Measurements from ENCODE around the gene KRT33B.
"Not testable (repeated sequence)": the region's sequence is repeated elsewhere in the genome, so short reads cannot be mapped to it uniquely, and the experiment has no call there.

The KRT33B gene

DNA sequence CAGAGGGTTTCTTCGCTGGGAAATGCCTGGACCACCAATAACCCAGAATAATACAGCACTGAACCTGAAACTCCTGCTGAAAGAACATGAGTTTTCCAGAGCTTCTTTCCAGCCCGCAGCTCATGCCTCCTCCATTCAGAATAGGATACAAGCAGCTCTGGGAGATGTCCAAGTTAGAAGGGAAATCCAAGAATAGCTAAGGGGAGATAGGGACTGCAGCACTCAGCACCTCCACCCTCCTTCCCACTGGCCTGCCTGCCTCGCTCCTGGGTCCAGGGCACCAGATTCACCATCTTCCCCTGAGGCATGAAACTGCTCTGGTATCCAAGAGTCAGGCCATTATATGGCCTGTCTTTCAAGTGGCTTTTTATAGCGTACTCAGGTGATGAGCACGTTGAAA is 23.7 kb upstream of the KRT33B start:
- DNase-seq = no peak

DNA sequence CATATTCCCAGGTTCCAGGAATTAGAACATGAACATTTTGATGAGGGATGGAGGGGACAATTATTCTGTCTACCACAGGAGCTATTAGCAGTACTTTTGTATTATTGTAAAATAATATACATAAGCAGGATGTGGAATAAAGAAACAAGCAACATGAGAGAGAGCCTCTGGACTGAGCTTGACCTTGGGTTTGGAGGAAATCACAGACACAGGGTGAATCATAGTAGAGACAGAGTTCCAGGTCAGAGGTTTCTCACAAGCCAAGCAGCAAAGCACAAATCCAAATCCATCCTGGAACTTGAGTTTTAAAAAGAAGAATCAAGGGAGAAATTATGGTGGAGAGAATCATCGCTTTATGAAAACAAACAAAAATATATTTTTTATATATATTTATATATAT is 22.7 kb upstream of the KRT33B start:
- no peak for DNase-seq

DNA sequence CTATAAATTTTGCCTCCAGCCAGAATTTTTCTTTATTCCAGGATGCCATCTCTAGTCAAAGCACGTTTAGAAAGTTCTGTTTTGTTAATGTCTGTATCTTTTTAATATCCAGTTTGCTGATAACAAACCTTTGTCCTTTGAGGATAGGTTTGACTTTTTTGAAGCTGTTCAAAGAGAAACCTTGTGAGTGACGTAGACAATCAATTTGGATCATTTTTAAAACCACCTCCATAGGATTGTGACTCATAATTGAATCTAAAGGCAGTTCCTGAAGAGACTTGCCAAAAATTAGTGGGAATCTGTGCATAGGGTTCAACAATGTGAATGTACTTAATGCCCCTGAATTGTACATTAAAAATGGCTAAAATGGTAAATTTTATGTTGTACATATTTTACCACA is 21.9 kb upstream of the KRT33B start:
- DNase-seq = no peak

DNA sequence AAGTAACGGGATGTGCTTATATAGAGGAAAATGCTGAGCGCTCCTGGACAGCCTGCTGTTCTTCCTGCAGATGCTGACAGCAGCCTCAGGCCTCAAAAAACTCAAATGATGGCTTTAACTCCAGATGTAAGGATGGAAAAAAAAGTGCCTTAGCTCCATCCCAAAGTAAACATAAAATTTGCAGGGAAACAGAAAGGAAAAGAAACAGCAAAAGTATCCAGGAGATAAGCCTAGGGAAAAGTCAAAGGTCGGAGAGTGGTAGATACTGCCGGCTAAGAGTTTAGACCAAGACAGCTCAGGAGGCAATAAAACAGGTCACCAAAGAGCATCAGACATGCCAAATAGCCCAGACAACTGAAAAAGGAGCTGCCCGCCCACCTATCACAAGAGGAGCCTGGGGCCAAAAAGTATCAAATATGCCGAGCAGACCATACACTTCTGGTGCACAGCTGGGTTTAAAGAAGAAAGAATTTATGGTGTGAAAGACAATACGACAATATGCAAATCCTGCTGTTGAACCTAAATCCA is 20.9 kb upstream of the KRT33B start:
- no peak for DNase-seq

DNA sequence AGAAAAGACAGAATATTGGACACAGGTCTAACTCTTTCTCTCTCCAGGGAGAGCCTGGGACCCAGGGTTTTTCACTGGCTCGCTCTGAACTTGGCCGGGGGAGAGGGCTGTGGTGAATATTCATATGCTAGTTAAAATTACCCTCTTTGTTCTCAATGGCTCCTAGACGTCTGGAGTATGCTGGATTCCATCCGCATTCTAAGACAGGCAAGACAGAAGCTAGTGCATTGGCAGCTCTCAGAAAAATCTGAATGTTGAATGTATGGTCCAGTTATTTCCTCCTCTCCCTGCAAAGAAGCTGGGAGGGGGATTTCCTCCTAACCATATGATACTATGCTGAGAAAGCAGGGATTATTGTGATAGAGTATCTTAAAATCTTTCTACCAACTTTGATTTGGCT is 18.1 kb upstream of the KRT33B start:
- DNase-seq = no peak

DNA sequence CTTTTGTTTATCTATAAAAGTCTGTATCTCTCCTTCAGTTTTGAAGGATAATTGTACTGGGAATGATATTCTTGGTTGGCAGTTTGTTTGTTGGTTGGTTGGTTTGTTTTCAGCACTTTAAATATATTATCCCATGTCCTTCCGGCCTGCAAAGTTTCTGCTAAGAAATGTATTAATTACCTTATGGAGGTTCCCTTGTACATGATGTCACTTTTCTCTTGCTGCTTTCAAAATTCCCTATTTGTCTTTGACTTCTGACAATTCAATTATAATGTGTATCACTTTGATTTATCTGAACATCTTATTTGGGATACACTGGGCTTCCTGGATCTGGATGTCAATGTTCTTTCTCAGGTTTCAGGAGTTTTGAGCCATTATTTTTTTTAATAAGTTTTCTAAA is 16.6 kb upstream of the KRT33B start:
- DNase-seq = no peak

DNA sequence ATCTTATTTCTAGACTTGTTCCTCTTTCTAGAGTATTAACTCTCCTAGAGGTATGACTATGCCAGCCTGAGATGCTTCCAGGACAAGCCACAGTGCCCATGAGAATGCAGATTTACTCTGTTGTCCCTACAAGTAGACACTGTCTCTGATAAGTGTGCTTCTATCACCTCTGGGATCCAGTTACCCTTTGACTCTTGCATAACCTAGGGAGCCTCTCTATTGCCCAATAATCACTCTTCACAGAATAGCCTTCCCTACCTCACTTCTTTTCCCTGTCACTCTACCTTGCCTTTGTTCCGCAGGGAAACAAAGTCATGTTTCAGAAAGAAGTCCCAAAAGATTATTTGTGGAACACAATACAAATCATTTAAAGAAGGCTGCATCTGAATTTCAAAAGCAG is 14.1 kb upstream of the KRT33B start:
- DNase-seq = no peak

DNA sequence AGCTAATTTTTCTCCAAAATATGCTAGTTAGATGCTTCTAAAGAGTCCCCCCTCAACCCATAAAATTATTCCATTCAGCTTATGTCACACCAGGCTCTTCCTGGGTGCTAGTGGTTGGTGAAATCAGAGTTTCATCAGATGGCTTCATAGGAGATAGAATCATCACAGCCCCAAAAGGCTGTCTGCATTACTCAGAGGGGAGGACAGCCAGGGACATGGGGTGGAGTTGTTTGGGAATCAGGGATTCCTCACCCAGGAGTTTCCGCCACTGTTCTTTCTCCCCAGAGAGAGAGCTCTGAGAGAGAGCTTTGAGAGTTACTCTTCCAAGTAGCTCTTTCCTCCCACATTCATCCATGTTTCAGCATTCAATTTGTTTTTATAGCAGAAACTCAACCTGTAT is 12.8 kb upstream of the KRT33B start:
- no peak for DNase-seq

DNA sequence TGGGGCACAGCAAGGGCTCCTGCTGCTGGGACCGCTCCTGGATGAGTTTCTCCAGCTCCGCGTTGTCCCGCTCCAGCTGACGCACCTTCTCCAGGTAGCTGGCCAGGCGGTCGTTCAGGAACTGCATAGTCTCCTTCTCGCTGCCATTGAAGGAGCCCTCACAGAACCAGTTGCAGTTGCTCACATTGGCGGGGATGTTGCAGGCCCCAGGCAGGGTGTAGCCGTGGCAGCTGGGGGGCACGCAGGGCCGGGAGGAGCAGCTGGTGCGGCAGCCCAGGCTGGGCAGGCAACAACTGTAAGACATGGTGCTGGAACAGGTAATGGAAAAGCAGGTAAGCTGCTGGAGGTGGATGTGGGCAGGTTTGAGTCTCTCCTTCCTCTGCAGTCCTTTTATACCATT is 12.3 kb upstream of the KRT33B start, which contains the start of gene KRT34:
Gene KRT34 (minus strand): TSS at position 364 of the 400 bp plus-strand sequence. CDS start 60 bp downstream, at position 304.
- not testable (repeated sequence) for DNase-seq

DNA sequence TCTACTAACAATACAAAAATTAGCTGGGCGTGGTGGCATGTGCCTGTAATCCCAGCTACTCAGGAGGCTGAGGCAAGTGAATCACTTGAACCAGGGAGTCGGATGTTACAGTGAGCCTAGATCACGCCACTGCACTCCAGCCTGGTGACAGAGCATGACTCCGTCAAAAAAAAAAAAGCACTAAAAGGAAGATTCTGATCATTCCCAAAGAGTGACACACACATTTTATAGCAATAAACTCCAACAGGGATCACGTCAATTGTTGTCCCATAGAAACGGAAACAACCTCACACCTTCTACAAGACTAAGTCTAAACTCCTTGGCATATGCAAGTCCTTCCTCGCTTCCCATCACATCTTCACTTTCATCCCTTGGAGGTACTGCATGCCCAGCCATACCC is 10.5 kb upstream of the KRT33B start:
- DNase-seq = not testable (repeated sequence)

DNA sequence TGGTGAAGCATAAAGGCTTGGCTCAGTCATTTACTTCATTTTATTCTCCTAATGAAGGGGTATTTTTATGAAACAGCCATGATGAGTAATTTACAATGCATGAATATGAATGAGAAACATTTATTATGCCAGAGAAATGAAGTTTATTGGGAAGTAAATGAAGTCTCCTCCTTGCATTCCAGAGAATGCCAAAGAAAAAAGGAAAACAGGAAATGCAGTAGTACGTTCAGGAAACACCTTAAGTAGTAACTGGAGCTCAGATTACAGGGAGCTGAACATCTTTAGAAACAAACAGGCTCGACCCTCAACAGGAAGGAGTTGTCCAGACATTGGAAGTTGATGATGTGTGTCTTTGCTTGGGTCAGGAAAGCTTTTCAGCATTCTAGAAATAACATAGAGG is 7.9 kb upstream of the KRT33B start:
- DNase-seq = no peak

DNA sequence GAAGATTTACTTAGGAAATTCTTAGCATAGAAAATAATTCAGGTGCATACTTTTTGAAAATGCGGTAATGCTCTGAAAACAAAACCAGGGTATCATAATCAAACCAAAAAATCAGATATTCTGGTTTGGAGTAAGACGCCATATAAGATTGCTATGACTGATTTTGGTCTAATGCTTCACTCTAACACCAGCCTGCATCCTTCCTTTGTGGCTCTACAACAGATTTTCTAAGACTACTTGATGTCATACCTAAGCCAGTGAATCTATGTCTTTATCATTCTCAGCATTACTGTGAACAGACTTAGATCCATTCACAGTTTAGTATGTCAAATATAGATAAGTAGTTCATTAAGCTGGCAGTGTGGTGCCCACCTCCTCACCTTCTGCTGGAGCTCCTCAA is 590 bp downstream of the KRT33B start:
- DNase-seq = no peak

DNA sequence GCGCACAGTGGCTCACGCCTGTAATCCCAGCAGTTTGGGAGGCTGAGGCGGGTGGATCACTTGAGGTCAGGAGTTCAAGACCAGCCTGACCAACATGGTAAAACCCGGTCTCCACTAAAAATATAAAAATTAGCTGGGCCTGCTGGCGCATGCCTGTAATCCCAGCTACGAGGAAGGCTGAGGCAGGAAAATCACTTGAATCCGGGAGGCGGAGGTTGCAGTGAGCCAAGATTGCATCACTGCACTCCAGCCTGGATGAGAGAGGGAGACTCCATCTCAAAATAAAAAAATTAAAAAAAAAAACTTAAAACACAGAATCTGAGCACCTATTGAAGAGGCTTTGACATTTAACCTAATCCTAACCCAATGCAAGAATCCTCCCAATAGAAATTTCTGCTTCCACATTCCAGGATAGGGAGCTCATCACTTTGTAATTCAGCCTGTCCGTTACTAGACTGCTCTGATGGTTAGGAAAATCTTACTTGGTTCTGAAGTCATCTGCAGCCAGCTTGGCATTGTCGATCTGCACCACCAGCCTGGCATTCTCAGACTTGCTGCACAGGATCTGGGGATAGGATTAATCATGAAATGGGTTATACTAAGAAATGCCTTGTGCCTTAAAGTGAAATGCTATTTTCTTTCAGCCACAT is 2.1 kb downstream of the KRT33B start:
- no peak for DNase-seq

DNA sequence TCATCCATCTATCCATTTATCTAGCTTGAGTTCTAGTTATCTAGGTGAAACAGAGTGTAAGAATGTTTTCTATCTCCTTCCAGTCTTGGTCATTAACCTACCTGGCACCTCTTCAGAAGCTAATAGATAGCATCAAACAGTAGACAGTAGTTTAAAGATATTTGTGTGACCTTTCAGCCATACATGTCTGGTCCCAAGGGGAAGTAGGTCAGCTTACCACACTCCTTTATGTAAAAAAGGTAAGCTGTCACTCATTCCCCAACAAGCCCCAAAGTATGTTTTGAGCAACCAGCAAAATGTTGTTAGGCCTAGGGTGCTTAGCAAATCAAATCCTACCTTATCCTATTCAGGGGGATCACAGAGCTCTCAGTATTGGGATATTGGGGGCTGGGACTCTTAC is 3.5 kb downstream of the KRT33B start:
- DNase-seq = no peak

DNA sequence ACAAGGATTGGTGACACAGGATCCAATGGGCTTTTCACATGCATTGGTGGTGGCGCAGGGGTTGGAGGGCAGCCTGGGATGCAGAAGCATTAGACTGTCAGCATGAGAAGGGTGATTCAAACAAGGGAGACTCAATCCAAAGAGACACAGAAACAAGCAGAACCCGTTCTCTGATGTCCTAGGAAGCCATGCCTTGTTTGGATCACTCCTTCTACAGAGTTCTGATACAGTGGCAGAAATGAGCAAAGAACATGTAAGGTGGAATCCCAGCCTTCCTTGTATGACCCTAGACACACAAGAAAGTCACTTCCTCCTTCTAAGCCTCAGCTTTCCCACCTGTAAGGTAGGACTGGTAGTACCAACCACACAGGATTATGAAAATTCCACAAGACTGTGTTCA is 5.7 kb downstream of the KRT33B start:
- no peak for DNase-seq

DNA sequence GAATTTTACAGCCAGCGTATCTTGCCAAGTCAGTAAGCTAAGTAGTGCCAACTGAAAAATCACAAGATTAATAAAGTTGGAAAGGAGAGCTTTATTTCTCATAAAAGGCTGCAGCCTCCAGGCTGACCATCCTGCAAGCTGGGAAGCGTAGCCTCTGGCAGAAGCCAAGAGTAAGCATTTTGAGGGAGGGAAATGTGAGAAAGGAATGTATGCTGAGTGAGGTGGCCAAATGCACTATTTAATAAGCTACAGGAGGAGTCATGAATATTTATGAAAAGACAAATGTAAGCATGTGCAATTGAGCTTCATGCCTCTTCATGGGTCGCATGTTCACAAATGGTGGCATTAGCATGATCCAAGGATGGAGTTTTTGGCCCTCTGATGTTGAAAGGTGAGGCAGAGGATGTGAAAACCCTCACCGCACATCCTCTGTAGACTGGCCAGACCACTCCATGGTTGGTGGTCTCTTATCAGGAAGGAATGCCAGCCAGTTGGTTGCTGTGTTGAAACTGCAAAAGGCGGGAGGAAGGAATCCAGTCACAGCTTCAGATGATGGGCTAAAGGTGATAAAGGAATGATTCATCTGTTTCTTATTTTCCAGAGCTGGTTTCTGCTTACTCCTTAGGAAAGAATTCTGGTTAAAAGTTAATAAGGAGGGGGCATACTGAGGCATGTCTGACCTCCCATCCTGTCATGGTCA is 9.2 kb downstream of the KRT33B start:
- no peak for DNase-seq

DNA sequence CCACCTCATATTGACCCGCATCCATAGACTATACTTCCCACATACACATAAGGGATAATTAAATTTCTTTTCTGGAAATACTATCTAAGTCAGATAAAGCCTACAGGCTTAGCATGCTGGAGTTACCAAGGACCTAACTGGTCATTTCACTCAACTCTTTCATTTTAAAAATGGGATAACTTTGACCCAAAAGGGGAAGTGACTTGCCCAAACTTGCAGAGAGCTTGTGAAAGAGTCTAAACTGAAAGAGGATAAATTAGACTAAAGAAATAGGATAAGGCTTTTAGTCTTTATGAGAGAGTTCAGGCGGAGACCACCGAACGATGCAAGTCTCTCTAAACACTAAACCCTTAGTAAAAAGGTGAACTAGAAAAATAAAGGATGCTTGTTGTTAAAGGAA is 15.1 kb downstream of the KRT33B start:
- no peak for DNase-seq

DNA sequence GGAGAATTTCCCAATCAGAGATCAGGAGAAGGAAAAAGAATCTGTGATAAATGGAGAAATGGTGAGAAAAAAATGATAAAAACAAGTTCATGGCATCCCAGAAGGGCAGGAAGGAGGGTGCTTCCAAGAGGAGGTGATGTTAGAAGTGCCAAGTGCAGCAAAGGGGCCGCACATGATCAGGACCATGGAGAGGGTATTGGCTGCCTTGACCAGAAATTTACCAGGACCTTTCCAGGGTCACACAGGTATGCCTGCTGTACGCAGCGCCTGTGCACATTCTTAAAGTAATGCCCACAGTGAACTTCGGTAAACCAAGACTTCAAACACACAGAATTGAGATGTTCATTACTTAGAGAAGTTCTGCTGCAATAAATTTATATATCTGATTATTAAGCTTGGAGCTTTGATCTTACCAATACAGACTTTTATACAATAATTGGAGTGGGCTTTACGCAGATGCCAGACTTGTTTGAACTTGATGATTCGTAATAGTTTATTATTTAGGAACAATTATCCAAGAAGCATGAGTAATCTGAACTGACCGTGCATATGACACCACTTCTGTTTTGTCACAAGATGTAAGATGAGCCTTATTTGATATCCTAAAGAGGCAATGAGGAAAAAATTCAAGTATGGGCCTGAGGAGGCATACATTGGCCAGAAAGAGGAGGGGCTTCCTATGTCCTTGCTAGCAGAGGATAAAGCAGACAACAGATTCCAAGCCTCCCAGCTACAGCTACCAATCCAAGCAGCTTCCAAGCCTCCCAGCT is 16.8 kb downstream of the KRT33B start:
- DNase-seq = no peak

DNA sequence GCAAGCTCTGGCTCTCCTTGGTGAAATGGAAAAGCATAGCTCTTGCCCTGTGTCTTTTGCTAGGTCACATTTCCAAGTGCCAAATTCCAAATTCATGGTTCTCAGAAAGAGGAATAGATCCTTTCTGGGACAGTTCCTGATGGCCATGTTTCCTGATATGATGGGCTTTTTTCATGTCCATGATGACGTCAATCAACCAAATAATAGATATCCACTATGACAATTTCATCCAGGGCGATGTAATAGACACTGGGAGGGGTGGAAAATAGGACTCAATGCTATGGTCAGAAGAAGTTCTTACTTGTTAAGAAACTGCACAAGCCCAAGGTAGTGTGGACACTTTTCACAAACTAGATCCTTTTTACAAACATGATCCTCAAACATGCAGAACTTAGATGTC is 18.4 kb downstream of the KRT33B start:
- DNase-seq = no peak

DNA sequence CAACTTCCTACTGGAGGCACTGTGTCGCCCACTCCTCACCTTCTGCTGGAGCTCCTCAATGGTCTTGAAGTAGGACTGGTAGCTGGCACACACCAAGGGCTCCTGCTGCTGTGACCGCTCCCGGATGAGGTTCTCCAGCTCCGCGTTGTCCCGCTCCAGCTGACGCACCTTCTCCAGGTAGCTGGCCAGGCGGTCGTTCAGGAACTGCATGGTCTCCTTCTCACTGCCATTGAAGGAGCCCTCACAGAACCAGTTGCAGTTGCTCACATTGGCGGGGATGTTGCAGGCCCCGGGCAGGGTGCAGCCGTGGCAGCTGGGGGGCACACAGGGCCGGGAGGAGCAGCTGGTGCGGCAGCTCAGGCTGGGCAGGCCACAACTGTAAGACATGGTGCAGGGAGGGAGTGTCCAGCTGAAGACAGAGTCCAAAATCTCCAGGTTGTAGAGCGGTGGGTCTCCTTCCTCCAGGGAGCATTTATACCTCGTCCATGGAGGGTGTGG is 19.2 kb downstream of the KRT33B start, which contains the start of gene KRT33A:
Gene KRT33A (minus strand): TSS at position 448 of the 498 bp plus-strand sequence. CDS start 61 bp downstream, at position 387.
- not testable (repeated sequence) for DNase-seq

DNA sequence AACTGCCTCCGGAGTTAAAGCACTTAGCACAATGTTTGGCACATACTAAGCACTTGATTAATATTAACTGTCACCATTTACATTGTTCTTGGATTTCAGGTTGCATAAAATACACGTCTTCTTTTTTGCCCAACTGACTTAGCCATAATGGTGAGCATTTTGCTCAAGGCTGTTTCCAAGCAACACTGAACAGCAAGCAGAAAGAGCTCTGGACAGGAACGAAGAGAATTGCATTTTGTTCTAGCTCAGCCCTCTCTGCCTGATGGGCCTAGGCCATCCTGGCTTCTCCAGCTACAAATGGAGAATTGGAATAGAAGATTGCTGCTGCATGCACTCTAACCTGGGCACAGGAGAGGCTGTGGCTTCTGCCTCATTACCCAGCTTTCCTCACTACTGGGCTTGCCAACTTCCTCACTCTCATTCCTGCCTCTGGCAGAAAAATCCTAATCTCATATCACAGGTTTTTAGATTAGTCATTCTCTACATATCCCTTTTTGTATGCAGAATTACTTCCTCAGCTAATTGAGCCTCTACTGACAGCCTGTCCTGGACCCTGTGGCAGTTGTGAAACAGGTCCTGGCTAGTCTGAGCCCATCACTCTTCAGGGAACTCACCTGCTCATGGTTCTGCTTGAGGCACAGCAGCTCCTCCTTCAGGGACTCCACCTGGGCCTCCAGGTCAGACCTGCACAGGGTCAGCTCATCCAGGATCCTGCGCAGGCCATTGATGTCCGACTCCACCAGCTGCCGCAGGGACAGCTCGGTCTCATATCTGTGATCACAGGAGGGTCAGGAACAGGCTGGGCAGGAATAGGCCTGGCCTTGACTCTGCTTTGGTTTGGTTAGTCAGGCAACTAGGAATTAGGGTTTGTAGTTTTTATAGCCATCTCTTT is 21.5 kb downstream of the KRT33B start:
- DNase-seq = no peak

DNA sequence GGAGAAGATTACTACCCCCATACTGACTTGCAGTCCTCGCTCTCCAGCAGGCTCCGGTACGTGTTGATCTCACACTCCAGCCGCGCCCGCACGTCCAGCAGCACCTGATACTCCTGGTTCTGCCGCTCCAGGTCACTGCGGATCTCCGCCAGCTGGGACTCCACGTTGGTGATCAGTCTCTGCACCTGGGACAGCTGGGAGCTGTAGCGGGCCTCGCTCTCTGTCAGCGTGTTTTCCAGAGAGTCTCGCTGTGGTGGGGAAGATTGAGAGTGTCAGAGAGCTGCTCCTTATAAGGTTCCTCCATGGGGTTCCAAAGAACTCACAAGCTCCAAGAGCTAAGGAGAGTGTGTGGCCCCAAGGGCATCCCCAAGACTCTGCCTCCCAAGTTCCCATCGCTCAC is 23.2 kb downstream of the KRT33B start:
- not testable (repeated sequence) for DNase-seq

Measured in stimulated activated naive CD4-positive, alpha-beta T cell (primary cell).